Tibial nerve (tissue), 4 donors: Measurements from ENCODE around the gene FGFR4.

Source experiments
- CTCF ChIP-seq, 5 experiments: fragments of 200-600 bp in 3 of 5; fragments of 450-650 bp in 2 of 5; sonication (generic) in 3 of 5; IDR thresholded peaks; one replicate each; pipeline ENCODE4 v1.5.1; 2016 to 2019; ENCODE audit warnings: antibody characterized with exemption in 5 of 5, mild to moderate bottlenecking in 3 of 5, moderate library complexity in 2 of 5
- EP300 ChIP-seq, 2 donors: sonication (generic); formaldehyde crosslinking; IDR thresholded peaks; one replicate each; pipeline ENCODE4 v1.6.1; 2017; ENCODE audit warnings: antibody characterized with exemption in 2 of 2, mild to moderate bottlenecking in 1 of 2
- POLR2A ChIP-seq, 2 donors: fragments of 450-650 bp; IDR thresholded peaks; one replicate each; pipeline ENCODE4 v1.6.1; 2017; ENCODE audit warnings: antibody characterized with exemption in 2 of 2, mild to moderate bottlenecking in 2 of 2, moderate library complexity in 2 of 2

GRCh38 chr5:177141496-177141895 lies 54.8 kb downstream of the FGFR4 start:
- TF ChIP-seq CTCF (IDR thresholded peaks at IDR 0.05), result no peak
- no peak for TF ChIP-seq POLR2A (IDR thresholded peaks at IDR 0.05)
- no peak for TF ChIP-seq EP300 (IDR thresholded peaks at IDR 0.05)
